ENCODE results near the gene MZT2B.
"Not testable (repeated sequence)": the region's sequence is repeated elsewhere in the genome, so short reads cannot be mapped to it uniquely, and the experiment has no call there.

MZT2B gene

GRCh38 chr2:130152816-130153595 lies 29.1 kb upstream of the MZT2B start:
- no peak for DNase-seq (ENCODE audit: low read depth)

DNA sequence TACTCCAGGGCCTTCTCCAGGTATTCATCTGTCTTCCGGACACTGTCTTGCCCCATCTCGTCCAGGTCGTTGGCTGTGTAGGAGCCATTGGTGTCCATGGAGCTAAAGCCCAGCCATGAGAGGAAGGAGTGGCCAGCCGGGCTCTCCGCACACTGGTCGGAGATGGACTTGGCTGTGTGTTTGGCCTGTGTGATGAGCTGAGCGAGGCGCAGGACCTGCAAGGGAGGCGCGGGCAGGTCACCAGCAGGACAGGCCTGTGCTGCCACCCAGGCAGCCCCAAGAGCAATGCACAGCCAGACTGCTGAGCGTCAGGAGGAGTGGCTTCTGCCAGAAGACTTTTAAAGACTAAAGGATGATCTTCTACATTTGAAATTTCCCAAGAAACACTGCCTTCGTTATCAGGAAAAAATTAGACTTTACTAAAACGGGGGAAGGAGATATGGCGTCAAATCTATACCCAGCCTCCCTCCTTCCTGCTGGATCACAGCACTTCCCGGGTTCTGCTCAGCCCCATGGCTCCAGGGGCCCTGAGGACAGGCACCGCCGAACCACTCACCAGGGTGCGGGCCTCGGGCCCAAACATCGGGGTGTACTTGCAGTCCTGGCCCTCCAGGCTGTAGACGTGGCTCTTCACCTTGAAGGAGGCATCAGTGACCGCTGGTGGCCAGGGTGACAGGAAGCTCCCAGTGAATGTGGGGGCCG lies 28.2 kb upstream of the MZT2B start:
- DNase-seq (ENCODE audit: low read depth) = not testable (repeated sequence)

- DNase-seq (ENCODE audit: low read depth) = not testable (repeated sequence)
Measured at GRCh38 chr2:130154423-130154770, 27.7 kb upstream of the MZT2B start.

DNA sequence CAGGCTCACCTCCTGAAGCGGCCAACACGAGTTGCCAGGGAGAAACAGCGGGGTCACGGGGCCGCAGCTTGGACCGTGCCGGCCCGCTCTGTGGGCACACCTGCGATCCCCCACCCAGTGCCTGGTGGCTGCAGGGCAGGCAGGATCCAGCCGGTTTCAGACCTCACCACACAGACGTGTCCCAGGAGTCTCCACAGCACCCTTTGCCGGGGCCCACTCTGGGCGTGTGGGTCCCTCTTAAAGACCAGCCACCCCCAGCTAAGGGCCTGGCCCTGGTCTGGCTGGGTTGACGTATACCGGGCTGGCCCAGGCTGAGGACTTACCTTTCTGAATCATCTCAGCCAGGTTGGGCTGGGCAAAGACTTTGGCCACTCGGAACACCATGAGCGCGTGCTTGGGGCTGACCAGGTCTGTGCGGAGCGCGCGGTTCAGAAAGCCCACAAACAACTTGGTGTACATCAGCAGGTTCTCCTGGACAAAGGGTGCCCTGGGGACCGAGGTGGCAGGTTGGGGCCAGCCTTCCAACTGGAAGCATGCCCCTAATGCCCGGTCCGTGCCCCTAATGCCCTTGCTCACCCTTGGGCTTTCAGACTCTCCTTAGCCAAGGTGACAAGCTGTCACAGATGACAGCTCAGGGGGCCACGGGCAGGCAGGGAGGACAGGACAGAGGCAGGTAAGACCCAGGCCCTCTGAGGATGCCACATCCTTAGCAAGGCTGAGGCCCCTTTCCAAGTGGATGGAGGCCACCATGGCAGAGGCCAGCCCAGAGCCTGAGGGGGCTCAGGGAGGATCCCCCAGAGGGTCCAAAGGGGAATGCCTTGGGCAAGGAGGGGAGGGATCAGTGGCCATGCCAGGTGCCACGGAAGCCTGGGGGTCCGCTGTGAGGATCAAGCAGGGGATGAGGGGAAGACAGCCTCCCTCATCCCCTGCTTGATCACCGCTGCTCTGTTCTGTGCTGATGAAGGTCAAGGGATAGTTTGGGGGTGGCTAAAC lies 27.0 kb upstream of the MZT2B start:
- DNase-seq (ENCODE audit: low read depth) = no peak

GRCh38 chr2:130155956-130156623 lies 26.0 kb upstream of the MZT2B start:
- not testable (repeated sequence) for DNase-seq (ENCODE audit: low read depth)

GRCh38 chr2:130156624-130157004 lies 25.4 kb upstream of the MZT2B start:
- DNase-seq (ENCODE audit: low read depth) = no peak

GRCh38 chr2:130157354-130157753 lies 24.7 kb upstream of the MZT2B start:
- not testable (repeated sequence) for DNase-seq (ENCODE audit: low read depth)

- DNase-seq (ENCODE audit: low read depth) = not testable (repeated sequence)
Measured at GRCh38 chr2:130157825-130158514, 24.1 kb upstream of the MZT2B start.

GRCh38 chr2:130158631-130159030 lies 23.4 kb upstream of the MZT2B start:
- no peak for DNase-seq (ENCODE audit: low read depth)

DNA sequence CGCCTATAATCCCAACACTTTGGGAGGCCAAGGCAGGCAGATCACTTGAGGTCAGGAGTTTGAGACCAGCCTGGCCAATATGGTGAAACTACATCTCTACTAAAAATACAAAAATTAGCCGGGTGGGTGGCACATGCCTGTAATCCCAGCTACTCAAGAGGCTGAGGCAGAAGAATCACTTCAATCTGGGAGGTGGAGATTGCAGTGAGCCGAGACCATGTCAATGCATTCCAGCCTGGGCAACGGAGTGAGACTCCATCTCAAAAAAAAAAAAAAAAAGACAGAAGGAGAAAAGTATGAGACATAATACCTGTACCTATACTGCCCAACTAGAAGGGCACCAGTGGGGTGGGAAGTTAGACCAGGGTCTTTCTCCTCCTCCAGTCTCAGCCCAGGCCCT lies 22.7 kb upstream of the MZT2B start:
- not testable (repeated sequence) for DNase-seq (ENCODE audit: low read depth)

DNA sequence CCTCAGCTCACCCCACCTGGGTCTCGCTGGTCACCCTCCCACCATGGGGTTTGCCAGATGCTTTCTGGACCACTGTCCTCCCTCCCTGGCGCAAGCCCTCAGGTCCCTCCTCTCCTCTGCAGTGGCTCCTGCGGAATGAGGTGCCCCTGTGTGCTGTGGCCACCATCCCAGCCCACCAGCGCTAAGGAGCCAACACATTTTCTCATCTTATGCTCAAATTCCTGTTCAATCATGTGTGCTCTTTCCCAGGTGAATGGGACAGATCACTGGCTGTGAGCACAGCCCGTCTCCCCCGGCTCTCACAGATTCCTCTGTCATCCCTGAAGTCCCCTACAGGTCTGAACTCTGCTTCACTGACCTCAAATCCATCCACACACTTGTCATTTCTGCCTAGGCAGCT lies 21.9 kb upstream of the MZT2B start:
- DNase-seq (ENCODE audit: low read depth) = no peak

- DNase-seq (ENCODE audit: low read depth) = not testable (repeated sequence)
Measured at GRCh38 chr2:130160838-130161705, 21.0 kb upstream of the MZT2B start.

- not testable (repeated sequence) for DNase-seq (ENCODE audit: low read depth)
Measured at GRCh38 chr2:130162486-130162885, 19.6 kb upstream of the MZT2B start.

GRCh38 chr2:130162968-130163367 lies 19.1 kb upstream of the MZT2B start:
- DNase-seq (ENCODE audit: low read depth) = no peak

- no peak for DNase-seq (ENCODE audit: low read depth)
Measured at GRCh38 chr2:130165293-130166016, 16.6 kb upstream of the MZT2B start.

DNA sequence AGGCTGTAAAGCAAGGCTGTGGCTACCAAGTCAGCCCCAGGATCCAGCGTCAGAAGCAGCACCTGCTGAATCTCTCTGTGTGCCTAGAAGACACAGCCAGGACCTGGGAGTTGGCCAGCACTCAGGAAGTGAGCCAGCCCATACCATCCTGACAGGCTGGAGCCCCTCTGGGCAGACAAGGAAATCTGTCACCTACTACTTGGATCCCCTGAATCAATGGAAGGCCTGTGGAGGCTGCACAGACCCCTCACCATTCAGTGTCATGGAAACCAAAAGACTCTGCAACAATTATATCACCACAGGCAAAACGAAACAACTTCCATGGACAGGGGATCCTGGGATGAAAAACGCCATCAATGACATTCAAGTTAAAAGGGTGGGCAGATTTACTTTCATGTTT lies 15.5 kb upstream of the MZT2B start:
- not testable (repeated sequence) for DNase-seq (ENCODE audit: low read depth)

DNA sequence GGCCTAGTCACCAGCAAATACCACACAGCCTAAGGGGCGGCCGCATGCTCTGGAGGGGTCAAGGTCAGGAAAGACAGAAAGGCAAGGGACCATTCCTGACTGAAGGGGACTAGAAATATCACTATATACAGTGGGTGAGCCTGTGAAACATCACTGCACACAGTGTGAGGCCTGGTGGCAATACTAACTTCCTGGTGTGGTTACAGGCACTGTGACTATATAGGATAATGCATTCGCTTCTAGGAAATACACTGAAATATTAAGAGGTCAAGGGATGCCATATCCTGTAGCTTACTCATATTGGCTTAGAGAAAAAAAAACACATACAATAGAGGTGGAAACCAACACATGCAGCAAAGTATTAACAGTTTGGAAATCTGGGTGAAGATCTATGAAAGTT lies 12.9 kb upstream of the MZT2B start:
- not testable (repeated sequence) for DNase-seq (ENCODE audit: low read depth)

DNA sequence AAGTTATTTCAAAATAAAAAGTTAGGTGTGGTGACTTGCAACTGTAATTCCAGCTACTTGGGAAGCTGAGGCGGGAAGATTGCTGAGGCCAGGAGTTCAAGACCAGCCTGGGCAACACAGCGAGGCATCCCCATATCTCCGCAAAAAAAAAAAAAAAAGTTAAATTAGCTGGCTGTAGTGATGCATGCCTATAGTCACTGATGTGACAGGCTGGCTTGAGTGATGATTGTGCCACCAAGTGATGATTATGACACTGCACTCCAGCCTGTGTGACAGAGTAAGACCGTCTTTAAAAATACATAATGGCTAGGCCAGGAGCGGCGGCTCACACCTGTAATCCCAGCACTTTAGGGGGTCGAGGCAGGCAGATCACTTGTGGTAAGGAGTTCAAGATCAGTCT lies 12.2 kb upstream of the MZT2B start:
- DNase-seq (ENCODE audit: low read depth) = no peak

GRCh38 chr2:130174866-130175265 lies 7.2 kb upstream of the MZT2B start:
- DNase-seq (ENCODE audit: low read depth) = not testable (repeated sequence)
